HG03175 (cell line): ENCODE data around the gene LMAN2L.
A peak's percentile ranks its signal among the peaks of the same experiment; 100 is the strongest.

ENCODE experiments used
- ATAC-seq: cut with Tn5 transposase; IDR thresholded peaks from one replicate; pipeline ENCODE4 v1.9.1; 2021; ENCODE audit warnings: mild to moderate bottlenecking, moderate library complexity; ENCODE audit not compliant: unreplicated experiment

Gene LMAN2L

DNA sequence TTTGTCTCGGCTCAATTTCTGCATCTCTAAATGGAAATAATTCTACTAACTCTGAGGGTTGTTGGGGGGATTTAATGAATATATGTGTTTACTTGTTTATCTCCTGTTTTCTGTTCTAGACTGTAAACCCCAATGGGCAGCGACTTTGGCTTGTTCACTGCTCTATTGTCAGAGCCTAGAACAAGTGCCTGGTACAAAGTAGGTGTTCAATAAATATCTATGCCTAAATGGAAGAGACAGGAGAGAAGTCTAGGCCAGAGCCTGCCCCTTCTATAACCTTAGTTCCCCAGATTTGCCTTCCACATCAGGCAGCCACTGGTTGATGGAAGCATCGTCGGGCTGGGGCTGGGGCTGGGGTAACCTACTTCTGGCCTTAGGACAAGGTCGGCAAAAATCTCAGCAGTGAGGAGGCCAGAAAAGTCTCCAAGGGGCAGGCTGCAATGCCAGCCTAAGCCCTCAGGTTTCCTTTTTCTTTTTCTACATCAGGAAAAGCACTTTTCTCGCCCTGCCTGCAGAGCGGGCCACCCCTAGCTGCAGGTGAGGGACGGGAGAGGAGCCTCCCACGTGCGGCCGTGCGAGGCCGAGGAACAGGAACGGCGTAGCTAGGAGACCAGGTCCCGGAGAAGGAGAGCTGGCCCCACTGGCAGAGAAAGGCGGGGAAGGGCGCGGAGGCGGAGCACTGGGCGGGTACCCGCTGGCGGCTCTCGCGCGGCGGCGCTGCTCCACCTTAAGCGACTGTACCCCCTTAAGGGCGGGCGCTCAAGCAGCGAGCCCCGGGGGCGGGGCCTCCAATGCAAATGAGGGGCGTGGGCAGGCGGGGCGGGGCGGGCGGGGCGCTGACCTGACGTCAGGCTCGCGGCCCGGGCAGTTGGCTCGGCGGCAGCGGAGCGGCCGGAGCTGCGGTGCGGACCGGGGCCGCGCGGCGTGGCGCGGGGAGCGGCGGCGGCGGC, 20.4 kb upstream of the LMAN2L start, which contains the start of gene CNNM4:
Gene CNNM4 (plus strand): TSS at position 867 of the 950 bp plus-strand sequence. CDS start 98 bp downstream, outside the sequence.
- ATAC-seq, result peak; percentile 81

- ATAC-seq, result no peak
Measured at GRCh38 chr2:96759548-96759947, 19.7 kb upstream of the LMAN2L start.

DNA sequence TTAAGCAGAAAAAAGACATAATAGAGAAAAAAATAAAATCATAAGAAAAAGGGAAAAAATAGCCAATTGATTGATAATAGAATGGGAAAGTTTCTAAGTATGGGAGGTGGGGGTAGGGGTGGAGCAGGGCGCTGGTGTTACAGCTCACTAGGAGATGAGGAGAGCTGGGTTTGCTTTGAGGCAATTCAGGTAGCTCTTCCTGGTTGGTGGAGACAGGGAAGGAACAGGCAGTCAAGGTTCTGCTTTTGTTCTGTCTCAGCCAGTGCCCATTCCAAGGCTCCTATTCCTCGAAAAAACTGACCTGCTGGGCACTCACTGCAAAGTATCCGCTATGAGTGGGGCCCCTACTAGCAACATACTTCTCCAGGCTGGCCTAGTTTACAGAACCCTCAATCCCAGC, 19.1 kb upstream of the LMAN2L start:
- ATAC-seq, result no peak

GRCh38 chr2:96757477-96757860, 17.6 kb upstream of the LMAN2L start:
- ATAC-seq, result no peak

- no peak for ATAC-seq
Measured at GRCh38 chr2:96756788-96757476, 17.1 kb upstream of the LMAN2L start.

DNA sequence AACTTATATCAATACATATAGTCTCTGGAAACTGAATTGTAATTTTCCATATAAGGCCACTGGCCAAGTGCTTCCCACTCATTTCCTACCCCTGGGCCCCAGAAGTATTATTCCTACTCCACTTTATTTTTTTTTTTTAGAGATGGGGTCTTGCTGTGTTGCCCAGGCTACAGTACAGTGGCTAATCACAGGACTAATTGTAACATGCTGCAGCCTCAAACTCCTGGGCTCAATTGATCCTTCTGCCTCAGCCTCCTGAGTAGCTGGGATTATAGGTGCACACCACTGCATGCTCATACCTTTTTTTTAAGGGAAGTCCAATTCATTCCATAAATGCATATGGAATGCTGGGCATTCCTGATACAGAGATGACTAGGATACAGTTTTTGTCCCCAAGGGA, 14.5 kb upstream of the LMAN2L start:
- ATAC-seq, result no peak

DNA sequence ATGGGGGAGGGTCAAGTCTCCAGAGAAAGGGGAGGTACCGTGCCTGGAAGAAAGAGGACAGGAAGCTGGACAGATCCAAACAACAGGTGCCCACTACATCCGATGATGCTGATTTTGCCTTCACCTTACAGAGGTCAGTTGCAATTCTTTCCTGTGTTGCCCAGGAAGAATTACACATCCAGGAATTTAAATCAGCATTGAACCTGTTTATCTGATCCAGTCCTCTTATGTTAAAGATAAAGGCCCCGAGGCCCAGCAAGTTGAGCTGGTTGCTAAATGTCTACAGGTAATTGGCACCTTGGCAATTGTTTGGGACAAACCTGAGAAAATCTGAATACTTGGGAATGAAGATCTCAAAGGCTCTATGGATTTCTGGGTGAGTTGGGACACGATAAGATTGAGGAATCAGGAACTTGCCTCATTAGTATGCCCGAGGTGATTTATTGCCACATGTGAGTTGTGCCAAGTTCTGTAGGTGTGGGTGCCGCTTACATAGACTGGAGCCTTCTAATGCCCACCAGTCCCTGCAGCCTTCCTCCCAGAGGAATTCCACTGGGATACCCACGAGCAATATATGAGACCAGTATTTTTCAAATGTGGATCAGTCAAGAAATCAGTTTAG, 13.9 kb upstream of the LMAN2L start:
- ATAC-seq, result no peak

- ATAC-seq, result no peak
Measured at GRCh38 chr2:96751800-96752199, 11.9 kb upstream of the LMAN2L start.

DNA sequence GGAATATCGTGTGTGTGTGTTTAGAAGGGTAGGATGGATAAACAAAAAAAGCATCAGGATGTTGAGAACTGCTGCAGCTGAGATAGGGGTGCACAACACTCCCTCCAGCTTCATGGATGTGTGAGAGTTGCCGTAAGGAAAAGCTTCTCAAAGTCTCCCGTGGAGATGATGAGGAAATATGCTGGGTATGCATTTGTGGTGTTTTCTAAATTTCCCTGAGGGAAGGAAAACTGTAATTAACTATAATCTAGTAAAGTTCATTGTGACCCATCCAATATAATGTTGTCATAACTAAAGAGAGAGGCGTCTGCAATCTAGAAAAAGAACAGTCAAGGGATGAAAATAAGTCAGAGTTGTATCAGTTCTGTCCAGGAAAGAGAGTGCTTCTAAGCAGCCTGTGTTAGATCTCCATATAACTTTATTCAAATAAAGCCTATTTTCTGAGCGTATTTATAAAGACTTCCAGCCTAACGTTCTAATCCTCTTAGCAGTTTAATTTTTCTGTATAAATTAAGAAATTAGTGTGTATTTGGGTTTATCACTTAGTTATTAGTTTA, 7.3 kb upstream of the LMAN2L start:
- no peak for ATAC-seq

DNA sequence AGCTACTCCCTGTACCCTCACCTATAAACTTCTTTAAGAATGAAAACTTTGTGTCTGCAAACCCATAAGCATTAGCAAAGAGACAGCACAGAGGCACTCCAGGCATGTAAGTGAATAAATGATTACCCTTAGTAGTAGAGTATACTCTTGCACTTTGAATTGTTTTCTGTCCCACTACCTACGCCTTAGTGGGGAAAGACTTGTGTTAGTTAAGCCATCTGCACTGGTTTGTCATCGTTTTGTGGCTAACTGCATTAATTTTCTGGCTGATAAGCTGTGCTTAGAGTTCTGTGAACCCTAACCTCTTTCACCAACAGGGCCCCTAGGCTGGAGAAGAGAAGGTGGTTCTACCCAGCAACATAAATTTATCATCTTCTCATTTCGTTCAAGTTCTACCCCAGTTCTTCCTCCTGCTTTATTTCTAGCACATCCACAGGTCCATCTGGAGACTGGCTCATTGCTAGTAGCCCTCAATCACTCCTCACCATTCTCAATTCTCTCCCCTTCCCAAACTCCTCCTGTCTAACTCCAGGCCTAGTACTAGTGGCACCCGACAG, 710 bp downstream of the LMAN2L start:
- no peak for ATAC-seq

DNA sequence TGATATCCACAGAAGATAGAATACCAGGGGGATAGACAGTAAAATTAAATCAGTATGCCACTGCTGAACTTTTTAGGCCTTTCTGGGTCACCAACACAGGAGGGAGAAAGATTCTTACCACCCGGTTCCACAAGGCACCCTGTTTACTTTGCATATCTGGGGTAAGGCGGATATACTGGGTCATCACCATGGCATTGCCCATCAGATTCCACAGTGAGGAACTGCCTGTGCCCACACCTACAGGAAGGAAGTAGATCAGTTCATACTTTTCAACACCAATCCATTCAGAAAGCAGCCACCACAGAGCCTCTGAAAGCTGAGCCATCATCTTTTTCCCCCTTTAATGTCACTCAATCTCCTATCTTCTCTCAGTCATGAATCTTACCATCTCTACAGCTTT, 2.0 kb downstream of the LMAN2L start:
- ATAC-seq, result no peak

GRCh38 chr2:96737251-96737650, 2.6 kb downstream of the LMAN2L start:
- ATAC-seq, result no peak

GRCh38 chr2:96734880-96735583, 4.8 kb downstream of the LMAN2L start:
- no peak for ATAC-seq

GRCh38 chr2:96733931-96734330, 5.9 kb downstream of the LMAN2L start:
- no peak for ATAC-seq

- no peak for ATAC-seq
Measured at GRCh38 chr2:96730212-96730611, 9.7 kb downstream of the LMAN2L start.

DNA sequence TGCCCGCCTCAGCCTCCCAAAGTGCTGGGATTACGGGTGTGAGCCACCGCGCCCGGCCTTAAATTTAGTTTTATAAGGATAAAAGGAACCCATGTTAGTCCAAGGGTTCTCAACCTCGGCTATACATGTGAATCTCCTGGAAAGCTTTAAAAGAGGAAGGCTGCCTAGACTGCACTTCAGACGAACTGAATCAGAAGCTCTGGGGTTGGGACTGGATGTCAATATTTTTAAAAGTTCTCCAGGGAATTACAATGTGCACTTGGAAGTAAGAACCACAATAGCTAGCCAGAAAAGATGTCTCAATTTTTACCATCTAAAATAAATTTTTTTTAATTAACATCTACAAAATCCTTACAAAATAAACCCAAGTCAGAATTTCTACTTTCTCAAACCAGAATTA, 10.1 kb downstream of the LMAN2L start:
- ATAC-seq, result no peak

DNA sequence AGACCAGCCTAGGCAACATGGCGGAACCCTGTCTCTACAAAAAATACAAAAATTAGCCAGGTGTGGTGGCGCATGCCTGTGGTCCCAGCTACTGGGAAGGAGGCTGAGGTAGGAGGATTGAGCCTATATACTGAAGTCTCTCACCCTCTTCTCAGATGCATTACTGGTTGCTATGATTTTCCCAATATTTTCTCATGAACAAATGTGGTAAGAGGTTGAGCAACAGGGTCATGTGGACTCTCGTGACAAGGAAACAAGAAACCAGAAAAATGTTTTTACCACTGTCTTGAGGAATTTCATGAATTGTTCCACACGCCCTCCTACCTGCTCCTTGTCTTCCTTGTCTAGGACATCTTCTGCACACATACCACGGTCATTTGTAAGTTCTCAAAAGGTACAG, 12.4 kb downstream of the LMAN2L start:
- no peak for ATAC-seq

GRCh38 chr2:96726131-96726530, 13.7 kb downstream of the LMAN2L start:
- no peak for ATAC-seq

GRCh38 chr2:96716388-96716787, 23.5 kb downstream of the LMAN2L start:
- no peak for ATAC-seq

DNA sequence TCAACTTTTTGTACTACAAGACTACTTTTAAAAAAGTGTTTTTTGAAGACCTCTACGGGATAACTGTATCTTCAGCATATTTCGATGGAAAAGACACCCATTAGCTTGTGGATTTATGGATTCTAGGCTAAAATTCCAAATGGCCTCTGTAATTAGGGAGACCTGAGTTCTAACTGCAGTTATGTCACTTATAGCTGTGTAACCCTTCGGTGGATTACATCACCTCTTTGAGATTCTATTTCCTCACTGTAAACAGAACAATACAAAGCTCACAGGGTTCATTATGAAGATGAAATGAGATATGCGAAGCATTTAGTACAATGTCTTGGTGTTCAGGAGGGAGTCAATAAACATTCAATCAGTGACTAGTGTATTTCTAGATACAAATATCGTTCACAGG, 24.2 kb downstream of the LMAN2L start:
- no peak for ATAC-seq
